Sigmoid colon (tissue), 4 donors: ENCODE data around the gene SUMO3.

Experiments used
- EP300 ChIP-seq, 4 donors: sonication (generic); formaldehyde crosslinking; IDR thresholded peaks; one replicate each; pipeline ENCODE4 v1.6.1; 2017; ENCODE audit warnings: antibody characterized with exemption in 4 of 4
- POLR2A ChIP-seq, 2 donors: fragments of 450-650 bp; IDR thresholded peaks; one replicate each; pipeline ENCODE4 v1.6.1; 2016; ENCODE audit warnings: antibody characterized with exemption in 2 of 2, mild to moderate bottlenecking in 2 of 2, moderate library complexity in 2 of 2
- POLR2AphosphoS5 ChIP-seq, 4 donors: sonication (generic); formaldehyde crosslinking; IDR thresholded peaks; one replicate each; pipeline ENCODE4 v1.6.1; 2017; ENCODE audit warnings: antibody characterized with exemption in 4 of 4
- TF ChIP-seq, protein P1 (sequence below), 4 experiments: fragments of 450-650 bp in 3 of 4; fragments of 200-600 bp in 1 of 4; IDR thresholded peaks; one replicate each; pipeline ENCODE4 v1.5.1; 2016 to 2019; ENCODE audit warnings: antibody characterized with exemption in 4 of 4, mild to moderate bottlenecking in 3 of 4, moderate library complexity in 2 of 4

DNA sequence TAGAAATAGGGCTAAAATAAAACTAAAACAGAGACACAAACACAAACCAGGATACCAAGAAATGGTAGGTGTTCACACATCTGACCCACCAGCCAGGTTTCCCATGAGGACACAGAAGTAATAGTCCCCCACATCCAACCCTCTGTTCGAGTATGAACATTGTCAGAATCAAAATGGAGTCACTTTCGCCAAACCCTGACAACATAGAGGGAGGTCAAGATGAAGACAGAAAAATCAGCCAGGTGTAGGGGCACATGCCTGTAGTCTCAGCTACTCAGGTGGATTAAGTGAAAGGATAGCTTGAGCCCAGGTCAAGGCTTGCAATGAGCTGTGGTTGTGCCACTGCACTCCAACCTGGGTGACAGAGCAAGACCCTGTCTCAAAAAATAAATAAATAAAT, 20.1 kb downstream of the SUMO3 start:
- TF ChIP-seq, protein P1, sequence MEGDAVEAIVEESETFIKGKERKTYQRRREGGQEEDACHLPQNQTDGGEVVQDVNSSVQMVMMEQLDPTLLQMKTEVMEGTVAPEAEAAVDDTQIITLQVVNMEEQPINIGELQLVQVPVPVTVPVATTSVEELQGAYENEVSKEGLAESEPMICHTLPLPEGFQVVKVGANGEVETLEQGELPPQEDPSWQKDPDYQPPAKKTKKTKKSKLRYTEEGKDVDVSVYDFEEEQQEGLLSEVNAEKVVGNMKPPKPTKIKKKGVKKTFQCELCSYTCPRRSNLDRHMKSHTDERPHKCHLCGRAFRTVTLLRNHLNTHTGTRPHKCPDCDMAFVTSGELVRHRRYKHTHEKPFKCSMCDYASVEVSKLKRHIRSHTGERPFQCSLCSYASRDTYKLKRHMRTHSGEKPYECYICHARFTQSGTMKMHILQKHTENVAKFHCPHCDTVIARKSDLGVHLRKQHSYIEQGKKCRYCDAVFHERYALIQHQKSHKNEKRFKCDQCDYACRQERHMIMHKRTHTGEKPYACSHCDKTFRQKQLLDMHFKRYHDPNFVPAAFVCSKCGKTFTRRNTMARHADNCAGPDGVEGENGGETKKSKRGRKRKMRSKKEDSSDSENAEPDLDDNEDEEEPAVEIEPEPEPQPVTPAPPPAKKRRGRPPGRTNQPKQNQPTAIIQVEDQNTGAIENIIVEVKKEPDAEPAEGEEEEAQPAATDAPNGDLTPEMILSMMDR (IDR thresholded peaks at IDR 0.05), result no peak
- TF ChIP-seq POLR2A (IDR thresholded peaks at IDR 0.05) (no peak), EP300 (IDR thresholded peaks at IDR 0.05) (no peak), POLR2AphosphoS5 (IDR thresholded peaks at IDR 0.05) (no peak)
